ENCODE measurements around the gene TXN2. TPM values are rescaled to one million over a fixed set of nuclear protein-coding genes. Genes with fewer than 3 reads are reported as not detected.
A peak's percentile ranks its signal among the peaks of the same experiment; 100 is the strongest.

The TXN2 gene
- total RNA-seq, 4 donors from 2014 or later = 75.7 to 116 (median 92.9) TPM

GRCh38 chr22:36492109-36492508, 10.7 kb upstream of the TXN2 start:
- no peak for DNase-seq

GRCh38 chr22:36491155-36491554, 9.7 kb upstream of the TXN2 start:
- Histone ChIP-seq H3K27me3 (no peaks in the 10 kb centered on the region), H3K36me3 (no peaks in the 10 kb centered on the region), H3K27ac (no peak overlapping the region), H3K9me3 (no peaks in the 10 kb centered on the region), H3K4me1 (peaks cover 0 to 10% (median 0%) of the 10 kb centered on the region in 4 donors), H3K4me3 (no peak overlapping the region)
- no peak for DNase-seq
- TF ChIP-seq CTCF (IDR thresholded peaks at IDR 0.05) = no peak
- TF ChIP-seq POLR2A (IDR thresholded peaks at IDR 0.05) = no peak

More at GRCh38 chr22:36492109-36492508, 10.7 kb upstream of the TXN2 start:
- Histone ChIP-seq H3K27ac (no peak overlapping the region), H3K4me1 (peaks cover 0 to 10% (median 0%) of the 10 kb centered on the region in 4 donors), H3K4me3 (no peak overlapping the region), H3K36me3 (no peaks in the 10 kb centered on the region), H3K27me3 (no peaks in the 10 kb centered on the region), H3K9me3 (no peaks in the 10 kb centered on the region)
- TF ChIP-seq POLR2A (IDR thresholded peaks at IDR 0.05) = no peak
- no peak for TF ChIP-seq CTCF (IDR thresholded peaks at IDR 0.05)

GRCh38 chr22:36486619-36487384, 5.4 kb upstream of the TXN2 start:
- peaks cover 0 to 5% (median 4%) of the 10 kb centered on the region in 4 donors for H3K4me1 ChIP-seq
- H3K9me3 ChIP-seq = no peaks in the 10 kb centered on the region

GRCh38 chr22:36480941-36481392, 473 bp downstream of the TXN2 start:
- no peaks in the 10 kb centered on the region for H3K9me3 ChIP-seq
- no peak for DNase-seq
- peak overlapping the region; percentile 94 to 99 (median 96) for H3K27ac ChIP-seq
- TF ChIP-seq CTCF (IDR thresholded peaks at IDR 0.05) = no peak
- peaks cover 5 to 14% (median 11%) of the 10 kb centered on the region in 4 donors for H3K4me1 ChIP-seq
- H3K27me3 ChIP-seq = no peaks in the 10 kb centered on the region
- peak overlapping the region; percentile 63 to 81 (median 78) for H3K4me3 ChIP-seq
- H3K36me3 ChIP-seq = peaks cover 0 to 42% (median 0%) of the 10 kb centered on the region in 3 donors

More at GRCh38 chr22:36486619-36487384, 5.4 kb upstream of the TXN2 start:
- Histone ChIP-seq H3K4me3 (no peak overlapping the region), H3K27me3 (no peaks in the 10 kb centered on the region), H3K36me3 (no peaks in the 10 kb centered on the region), H3K27ac (no peak overlapping the region)
- peak in 2 of 3 donors; percentile 69 to 81 for DNase-seq
- TF ChIP-seq POLR2A (IDR thresholded peaks at IDR 0.05) = no peak
- TF ChIP-seq CTCF (IDR thresholded peaks at IDR 0.05) = peak; percentile 51 to 72 (median 64)

GRCh38 chr22:36478966-36479365, 2.5 kb downstream of the TXN2 start:
- DNase-seq = no peak
- Histone ChIP-seq H3K9me3 (no peaks in the 10 kb centered on the region), H3K4me3 (no peak overlapping the region), H3K27ac (no peak overlapping the region), H3K4me1 (peaks cover 5 to 14% (median 11%) of the 10 kb centered on the region in 4 donors), H3K27me3 (no peaks in the 10 kb centered on the region), H3K36me3 (peaks cover 0 to 62% (median 0%) of the 10 kb centered on the region in 3 donors)
- TF ChIP-seq POLR2A (IDR thresholded peaks at IDR 0.05) (no peak), CTCF (IDR thresholded peaks at IDR 0.05) (no peak)

All from Peyer's patch (tissue), 4 donors.